OCI-LY7 (cell line): ENCODE data around the gene PLXDC1. TPM values are rescaled to one million over a fixed set of nuclear protein-coding genes. Genes with fewer than 3 reads are reported as not detected.

Experiments
- BruUV-seq: library from RNA; stranded (reverse); fragments of 400-500 nt; replicated peaks from 2 replicates; lab custom pipeline; 2021; lab: Mats Ljungman, UMichigan
- CTCF ChIA-PET: fragments of 300-600 bp; sonication (Branson Sonifier 250); formaldehyde crosslinking; loops from one replicate; lab custom pipeline; 2022; ENCODE audit warnings: antibody characterized with exemption; ENCODE audit not compliant: unreplicated experiment; lab: Charles Lee
- POLR2A ChIA-PET: fragments of 300-600 bp; sonication (Branson Sonifier 250); formaldehyde crosslinking; loops from one replicate; lab custom pipeline; 2022; ENCODE audit warnings: antibody characterized with exemption; lab: Charles Lee
- DNase-seq: peaks from one replicate; pipeline ENCODE4 v3.0.0-alpha.2; 2015; ENCODE audit warnings: low spot score
- H2AFZ ChIP-seq: fragments of 200-600 bp; sonication (generic), shearing (Covaris generic); 2 replicates; pipeline ENCODE4 v1.6.1; 2014; ENCODE audit warnings: mild to moderate bottlenecking, antibody characterized with exemption, low read length, moderate library complexity
- H3K27ac ChIP-seq: fragments of 200-600 bp; sonication (generic); 2 replicates; pipeline ENCODE4 v1.5.1; 2014; ENCODE audit warnings: mixed run types, low read depth, mild to moderate bottlenecking, moderate library complexity, low read length, inconsistent platforms; ENCODE audit not compliant: poor library complexity, severe bottlenecking
- H3K36me3 ChIP-seq: fragments of 200-600 bp; sonication (generic); 2 replicates; pipeline ENCODE4 v1.6.1; 2014; ENCODE audit warnings: mild to moderate bottlenecking, antibody characterized with exemption, low read length, moderate library complexity, mixed read lengths; ENCODE audit not compliant: insufficient read depth
- H3K4me1 ChIP-seq: fragments of 200-600 bp; sonication (generic); 2 replicates; pipeline ENCODE4 v1.5.1; 2014; ENCODE audit warnings: mild to moderate bottlenecking, low read length; ENCODE audit not compliant: insufficient read depth, poor library complexity, severe bottlenecking
- H3K4me2 ChIP-seq: fragments of 200-600 bp; sonication (generic); 2 replicates; pipeline ENCODE4 v1.6.1; 2014; ENCODE audit warnings: mild to moderate bottlenecking, low read length
- H3K4me3 ChIP-seq: fragments of 200-600 bp; sonication (generic); 2 replicates; pipeline ENCODE4 v1.5.1; 2014; ENCODE audit warnings: mild to moderate bottlenecking, low read depth, low read length; ENCODE audit not compliant: poor library complexity, severe bottlenecking
- H3K79me2 ChIP-seq: fragments of 200-600 bp; sonication (generic); 2 replicates; pipeline ENCODE4 v1.6.1; 2016; ENCODE audit warnings: low read depth, mild to moderate bottlenecking, low read length, moderate library complexity, mixed read lengths; ENCODE audit not compliant: insufficient read depth
- H3K9me2 ChIP-seq: fragments of 200-600 bp; sonication (generic); 2 replicates; pipeline ENCODE4 v1.6.1; 2016; ENCODE audit warnings: mild to moderate bottlenecking, low read length, mixed read lengths; ENCODE audit not compliant: insufficient read depth
- H3K9me3 ChIP-seq: fragments of 200-600 bp; sonication (generic); 2 replicates; pipeline ENCODE4 v1.6.1; 2014; ENCODE audit warnings: mild to moderate bottlenecking, mixed run types, low read length, mixed read lengths
- H4K20me1 ChIP-seq: fragments of 200-600 bp; sonication (generic); 2 replicates; pipeline ENCODE4 v1.6.1; 2014; ENCODE audit warnings: mild to moderate bottlenecking, antibody characterized with exemption, low read length, moderate library complexity, mixed read lengths; ENCODE audit not compliant: insufficient read depth
- EZH2phosphoT487 ChIP-seq: fragments of 200-600 bp; sonication (generic); IDR thresholded peaks from 2 replicates; pipeline ENCODE4 v1.6.1; 2018; ENCODE audit warnings: low read depth, borderline replicate concordance, mild to moderate bottlenecking, mixed run types, antibody characterized with exemption, low read length, moderate library complexity, mixed read lengths
- intact Hi-C: fragments of 100-400 bp; cut with micrococcal nuclease; formaldehyde crosslinking; loops from one replicate; pipeline ENCODE4 v1.10.0; 2022; ENCODE audit not compliant: unreplicated experiment
- total RNA-seq, 2 experiments: library from RNA; depleted of rRNA in 1 of 2; stranded (reverse); fragments of >200 nt in 1 of 2; shearing (Covaris generic) in 1 of 2; gene quantifications; 2 replicates each; pipeline ENCODE4 v1.2.3, GENCODE V29; 2014 to 2022
- TF ChIP-seq, protein P1 (sequence below): fragments of 200-600 bp; sonication (generic); conservative IDR thresholded peaks from 2 replicates; pipeline ENCODE4 v1.5.1; 2014; ENCODE audit warnings: mild to moderate bottlenecking, antibody characterized with exemption, low read length, moderate library complexity, mixed read lengths

Gene PLXDC1
- total RNA-seq, 2 experiments from 2014 or later = 0.13 to 0.67 TPM

DNA sequence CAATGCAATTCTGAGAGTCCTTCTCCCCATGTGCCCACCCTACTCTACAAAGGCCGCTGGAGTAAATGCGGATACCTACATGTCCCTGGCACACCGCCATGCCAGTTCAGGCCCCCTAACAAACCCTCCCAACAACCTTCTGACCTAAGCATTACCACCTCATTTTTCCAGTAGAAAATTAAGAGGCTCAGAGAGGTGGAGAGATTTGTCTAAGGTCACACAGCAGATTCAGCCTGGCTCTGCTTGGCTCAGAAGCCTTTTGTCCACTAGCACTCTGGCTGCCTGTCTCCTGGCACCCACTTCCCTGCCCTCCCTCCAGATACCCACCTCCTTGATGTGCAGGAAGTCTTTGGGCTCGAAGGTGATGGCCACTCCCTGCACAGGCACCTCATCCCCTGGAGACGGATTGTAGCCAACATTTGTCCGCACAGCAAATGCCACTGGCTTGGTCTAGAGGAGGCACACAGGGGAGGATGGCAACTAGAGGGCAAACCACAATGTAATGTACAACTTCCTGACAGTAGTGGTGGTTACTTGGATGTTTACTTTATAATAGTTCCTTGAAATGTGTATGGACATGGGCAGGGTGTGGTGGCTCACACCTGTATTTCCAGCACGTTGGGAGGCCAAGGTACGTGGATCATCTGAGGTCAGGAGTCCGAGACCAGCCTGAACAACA, 35.9 kb upstream of the PLXDC1 start:
- POLR2A ChIA-PET = no interaction called here

DNA sequence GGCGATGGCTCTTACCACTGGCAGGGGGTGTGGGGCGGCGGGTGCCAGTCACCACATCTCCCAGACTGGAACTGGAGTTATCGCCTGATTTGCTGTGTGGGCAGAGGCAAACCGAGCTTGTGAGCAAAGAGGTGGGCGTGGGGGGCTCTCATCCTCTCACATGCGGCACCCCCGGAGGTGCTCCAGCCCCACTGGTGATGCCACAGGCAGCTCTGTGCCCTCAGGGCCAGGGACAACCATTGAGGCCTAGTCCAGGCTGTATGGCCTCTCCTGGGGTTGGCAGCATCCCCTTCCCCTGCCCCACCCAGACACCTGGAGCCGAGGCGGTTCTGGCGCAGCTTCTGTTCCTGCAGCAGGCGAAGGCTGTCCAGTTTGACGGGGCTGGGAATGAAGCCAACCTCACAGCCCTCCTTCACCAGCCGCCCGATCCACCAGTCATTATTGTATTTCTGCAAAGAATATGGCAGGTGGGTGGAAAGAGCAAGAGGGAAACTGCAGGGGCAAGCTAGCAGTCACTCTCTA, 35.1 kb upstream of the PLXDC1 start:
- H3K36me3 ChIP-seq = peaks cover 80% of the 10 kb centered on the region
- H3K4me2 ChIP-seq = no peak overlapping the region
- no peaks in the 10 kb centered on the region for H3K9me3 ChIP-seq
- intact Hi-C loops = no loop called here
- no peak overlapping the region for H2AFZ ChIP-seq
- no TSS peak for BruUV-seq
- no peak for DNase-seq
- no peak overlapping the region for H3K4me3 ChIP-seq
- POLR2A ChIA-PET = no interaction called here
- CTCF ChIA-PET = no interaction called here
- no peaks in the 10 kb centered on the region for H4K20me1 ChIP-seq
- H3K79me2 ChIP-seq = no peaks in the 10 kb centered on the region
- TF ChIP-seq EZH2phosphoT487 = no peak
- TF ChIP-seq, protein P1, sequence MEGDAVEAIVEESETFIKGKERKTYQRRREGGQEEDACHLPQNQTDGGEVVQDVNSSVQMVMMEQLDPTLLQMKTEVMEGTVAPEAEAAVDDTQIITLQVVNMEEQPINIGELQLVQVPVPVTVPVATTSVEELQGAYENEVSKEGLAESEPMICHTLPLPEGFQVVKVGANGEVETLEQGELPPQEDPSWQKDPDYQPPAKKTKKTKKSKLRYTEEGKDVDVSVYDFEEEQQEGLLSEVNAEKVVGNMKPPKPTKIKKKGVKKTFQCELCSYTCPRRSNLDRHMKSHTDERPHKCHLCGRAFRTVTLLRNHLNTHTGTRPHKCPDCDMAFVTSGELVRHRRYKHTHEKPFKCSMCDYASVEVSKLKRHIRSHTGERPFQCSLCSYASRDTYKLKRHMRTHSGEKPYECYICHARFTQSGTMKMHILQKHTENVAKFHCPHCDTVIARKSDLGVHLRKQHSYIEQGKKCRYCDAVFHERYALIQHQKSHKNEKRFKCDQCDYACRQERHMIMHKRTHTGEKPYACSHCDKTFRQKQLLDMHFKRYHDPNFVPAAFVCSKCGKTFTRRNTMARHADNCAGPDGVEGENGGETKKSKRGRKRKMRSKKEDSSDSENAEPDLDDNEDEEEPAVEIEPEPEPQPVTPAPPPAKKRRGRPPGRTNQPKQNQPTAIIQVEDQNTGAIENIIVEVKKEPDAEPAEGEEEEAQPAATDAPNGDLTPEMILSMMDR = no peak
- H3K27ac ChIP-seq = no peak overlapping the region
- H3K4me1 ChIP-seq = no peaks in the 10 kb centered on the region
- no peaks in the 10 kb centered on the region for H3K9me2 ChIP-seq

More for the DNA sequence above, 35.9 kb upstream of the PLXDC1 start:
- H3K4me1 ChIP-seq = no peaks in the 10 kb centered on the region
- no peaks in the 10 kb centered on the region; the same call in 1 of the 2 replicates for H4K20me1 ChIP-seq
- DNase-seq = no peak
- no peak for TF ChIP-seq EZH2phosphoT487
- TF ChIP-seq, protein P1 = no peak
- H3K36me3 ChIP-seq = peaks cover 82% of the 10 kb centered on the region
- H3K4me2 ChIP-seq = no peak overlapping the region
- no peak overlapping the region for H2AFZ ChIP-seq
- no peaks in the 10 kb centered on the region for H3K79me2 ChIP-seq
- CTCF ChIA-PET = no interaction called here
- intact Hi-C loops = no loop called here
- no peaks in the 10 kb centered on the region for H3K9me3 ChIP-seq
- H3K9me2 ChIP-seq = no peaks in the 10 kb centered on the region
- no peak overlapping the region for H3K27ac ChIP-seq
- BruUV-seq = no TSS peak
- H3K4me3 ChIP-seq = no peak overlapping the region

DNA sequence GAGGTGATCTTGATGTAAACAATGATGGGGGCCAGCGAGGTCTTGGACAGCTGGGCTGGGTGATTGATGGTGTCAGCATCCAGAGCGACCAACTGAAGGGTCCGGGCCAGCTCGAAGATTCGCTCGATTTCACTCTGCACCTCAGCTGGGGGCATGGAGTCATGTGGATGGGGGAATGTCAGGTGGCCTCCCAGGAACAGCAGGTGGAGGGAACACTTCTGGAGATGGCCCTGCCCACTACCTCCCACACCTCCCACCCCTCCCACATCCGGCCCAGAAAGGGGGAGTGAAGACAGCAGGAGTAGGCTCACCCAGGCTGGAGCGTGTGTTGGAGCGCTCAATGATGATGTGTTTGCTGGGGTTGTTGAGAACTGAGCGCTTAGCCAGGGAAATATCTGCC, 32.3 kb upstream of the PLXDC1 start:
- Histone ChIP-seq H3K4me2 (no peak overlapping the region), H3K9me2 (no peaks in the 10 kb centered on the region), H2AFZ (no peak overlapping the region), H3K9me3 (no peaks in the 10 kb centered on the region), H3K4me1 (no peaks in the 10 kb centered on the region), H3K27ac (no peak overlapping the region), H3K36me3 (peaks cover 89% of the 10 kb centered on the region), H4K20me1 (no peaks in the 10 kb centered on the region), H3K4me3 (no peak overlapping the region), H3K79me2 (no peaks in the 10 kb centered on the region)
- intact Hi-C loops = no loop called here
- BruUV-seq = no TSS peak
- TF ChIP-seq, protein P1 = no peak
- no peak for TF ChIP-seq EZH2phosphoT487
- CTCF ChIA-PET = no interaction called here
- DNase-seq = no peak
- POLR2A ChIA-PET = interaction anchor here (0.6 kb wide), 1 partner anchor 8 kb away, joined by 6 read pairs; no protein-coding TSS in a partner anchor
